PC-9 (cell line): Measurements from ENCODE around the gene UVRAG. TPM values are rescaled to one million over a fixed set of nuclear protein-coding genes. Genes with fewer than 3 reads are reported as not detected.
A peak's percentile ranks its signal among the peaks of the same experiment; 100 is the strongest.

ENCODE experiments used
- BruUV-seq: library from RNA; stranded (reverse); fragments of 400-500 nt; replicated peaks from 2 replicates; lab custom pipeline; 2021; lab: Mats Ljungman, UMichigan
- CTCF ChIA-PET: fragments of 300-600 bp; sonication (Branson Sonifier 250); formaldehyde crosslinking; loops from one replicate; lab custom pipeline; 2022; ENCODE audit warnings: antibody characterized with exemption; lab: Charles Lee
- POLR2A ChIA-PET: fragments of 300-600 bp; sonication (Branson Sonifier 250); formaldehyde crosslinking; loops from one replicate; lab custom pipeline; 2022; ENCODE audit warnings: antibody characterized with exemption; ENCODE audit not compliant: unreplicated experiment; lab: Charles Lee
- DNase-seq, 2 experiments: peaks; one replicate each; pipeline versions ENCODE4 v3.0.0 to v3.0.0-alpha.2; 2015 to 2022; ENCODE audit warnings: mixed read lengths in 1 of 2
- H2AFZ ChIP-seq: fragments of 200-600 bp; sonication (generic); 2 replicates; pipeline ENCODE4 v1.8.1; 2017; ENCODE audit warnings: antibody characterized with exemption
- H3F3A ChIP-seq: fragments of 200-600 bp; sonication (generic); 2 replicates; pipeline ENCODE4 v1.8.1; 2017; ENCODE audit warnings: antibody characterized with exemption, mild to moderate bottlenecking, low read depth; ENCODE audit not compliant: insufficient read depth
- H3K27ac ChIP-seq: fragments of 200-600 bp; sonication (generic); 2 replicates; pipeline ENCODE4 v1.6.1; 2016; ENCODE audit warnings: mixed run types
- H3K27me3 ChIP-seq: fragments of 200-600 bp; sonication (generic); 2 replicates; pipeline ENCODE4 v1.6.1; 2016; ENCODE audit warnings: low read depth, mixed run types; ENCODE audit not compliant: insufficient read depth
- H3K36me3 ChIP-seq: fragments of 200-600 bp; sonication (generic); 2 replicates; pipeline ENCODE4 v1.6.1; 2016; ENCODE audit warnings: low read depth, mixed run types
- H3K4me1 ChIP-seq: fragments of 200-600 bp; sonication (generic); replicated peaks from 2 replicates; pipeline ENCODE4 v1.6.1; 2016; ENCODE audit warnings: mixed run types; ENCODE audit not compliant: insufficient read depth
- H3K4me2 ChIP-seq: fragments of 200-600 bp; sonication (generic); 2 replicates; pipeline ENCODE4 v1.6.1; 2017; ENCODE audit warnings: mixed run types
- H3K4me3 ChIP-seq: fragments of 200-600 bp; sonication (generic); 2 replicates; pipeline ENCODE4 v1.6.1; 2016; ENCODE audit warnings: mixed run types
- H3K79me2 ChIP-seq: fragments of 200-600 bp; sonication (generic); 2 replicates; pipeline ENCODE4 v1.6.1; 2017; ENCODE audit warnings: low read depth, mixed run types
- H3K9me2 ChIP-seq: fragments of 200-600 bp; sonication (generic); 2 replicates; pipeline ENCODE4 v1.8.1; 2017; ENCODE audit warnings: mild to moderate bottlenecking; ENCODE audit not compliant: insufficient read depth
- H3K9me3 ChIP-seq: fragments of 200-600 bp; sonication (generic); 2 replicates; pipeline ENCODE4 v1.8.1; 2016; ENCODE audit warnings: low read depth; ENCODE audit not compliant: insufficient read depth
- H4K20me1 ChIP-seq: fragments of 200-600 bp; sonication (generic); 2 replicates; pipeline ENCODE4 v1.8.1; 2017; ENCODE audit not compliant: insufficient read depth
- CTCF ChIP-seq: fragments of 200-600 bp; sonication (generic); conservative IDR thresholded peaks from 2 replicates; pipeline ENCODE4 v1.6.1; 2017; ENCODE audit warnings: mixed run types, antibody characterized with exemption, mild to moderate bottlenecking, moderate library complexity
- EZH2 ChIP-seq: fragments of 200-600 bp; sonication (generic); IDR thresholded peaks from 2 replicates; pipeline ENCODE4 v1.8.0; 2017; ENCODE audit warnings: antibody characterized with exemption, low read depth
- intact Hi-C: fragments of 100-400 bp; cut with micrococcal nuclease; formaldehyde crosslinking; loops from one replicate; pipeline ENCODE4 v1.10.0; 2022; ENCODE audit not compliant: unreplicated experiment
- total RNA-seq: library from RNA; stranded (reverse); gene quantifications from 2 replicates; pipeline ENCODE4 v1.2.3, GENCODE V29; 2021

The UVRAG gene
- total RNA-seq, 1 experiment from 2014 or later: 20.4 TPM

GRCh38 chr11:75775056-75775455 lies 40.0 kb upstream of the UVRAG start:
- Histone ChIP-seq H3K9me2 (no peaks in the 10 kb centered on the region), H3K4me3 (no peak overlapping the region), H3K27ac (no peak overlapping the region), H3F3A (peaks cover 29% of the 10 kb centered on the region), H3K9me3 (no peaks in the 10 kb centered on the region), H4K20me1 (no peaks in the 10 kb centered on the region), H3K79me2 (peaks cover 43% of the 10 kb centered on the region), H3K4me2 (no peak overlapping the region), H3K4me1 (peaks cover 68% of the 10 kb centered on the region), H3K36me3 (no peaks in the 10 kb centered on the region), H2AFZ (no peak overlapping the region), H3K27me3 (no peaks in the 10 kb centered on the region)
- no peak for TF ChIP-seq EZH2
- TF ChIP-seq CTCF: no peak
- intact Hi-C loops: no loop called here
- ChIA-PET CTCF (no interaction called here), POLR2A (no interaction called here)
- BruUV-seq: no TSS peak
- no peak for DNase-seq

- POLR2A ChIA-PET: no interaction called here
Measured at GRCh38 chr11:75776546-75776945, 38.5 kb upstream of the UVRAG start.

GRCh38 chr11:75777461-75778110 lies 37.4 kb upstream of the UVRAG start:
- Histone ChIP-seq H3K4me2 (0 out of 2 replicates have a peak overlapping the region, but pooled peaks have one; percentile 2), H4K20me1 (no peaks in the 10 kb centered on the region), H3K27ac (no peak overlapping the region), H3K9me2 (no peaks in the 10 kb centered on the region), H3K4me3 (no peak overlapping the region), H3F3A (peaks cover 20% of the 10 kb centered on the region), H3K4me1 (peaks cover 51% of the 10 kb centered on the region), H2AFZ (no peak overlapping the region), H3K27me3 (no peaks in the 10 kb centered on the region), H3K9me3 (no peaks in the 10 kb centered on the region), H3K79me2 (peaks cover 26% of the 10 kb centered on the region), H3K36me3 (no peaks in the 10 kb centered on the region)
- CTCF ChIA-PET: interaction anchor here (0.7 kb wide), 1 partner anchor 180 kb away, joined by 11 read pairs; no protein-coding TSS in a partner anchor
- POLR2A ChIA-PET: no interaction called here
- intact Hi-C loops: no loop called here
- DNase-seq: no peak
- TF ChIP-seq EZH2 (no peak), CTCF (no peak)
- no TSS peak for BruUV-seq

More at GRCh38 chr11:75776546-75776945, 38.5 kb upstream of the UVRAG start:
- no peak for DNase-seq
- CTCF ChIA-PET: no interaction called here
- no peak overlapping the region for H3K4me2 ChIP-seq
- H3K9me3 ChIP-seq: no peaks in the 10 kb centered on the region
- H2AFZ ChIP-seq: no peak overlapping the region
- no peak overlapping the region for H3K4me3 ChIP-seq
- H3K9me2 ChIP-seq: no peaks in the 10 kb centered on the region
- TF ChIP-seq CTCF: no peak
- no peak for TF ChIP-seq EZH2
- no TSS peak for BruUV-seq
- intact Hi-C loops: no loop called here
- peaks cover 53% of the 10 kb centered on the region for H3K4me1 ChIP-seq
- H3K27me3 ChIP-seq: no peaks in the 10 kb centered on the region
- no peaks in the 10 kb centered on the region for H3K36me3 ChIP-seq
- no peaks in the 10 kb centered on the region for H4K20me1 ChIP-seq
- peaks cover 34% of the 10 kb centered on the region for H3K79me2 ChIP-seq
- peaks cover 22% of the 10 kb centered on the region for H3F3A ChIP-seq
- H3K27ac ChIP-seq: no peak overlapping the region
